ENCODE measurements around the gene DYNC1H1. TPM values are rescaled to one million over a fixed set of nuclear protein-coding genes. Genes with fewer than 3 reads are reported as not detected.

DYNC1H1 gene
- total and polyA plus RNA-seq, 5 donors, result 188 to 411 (median 288) TPM

DNA sequence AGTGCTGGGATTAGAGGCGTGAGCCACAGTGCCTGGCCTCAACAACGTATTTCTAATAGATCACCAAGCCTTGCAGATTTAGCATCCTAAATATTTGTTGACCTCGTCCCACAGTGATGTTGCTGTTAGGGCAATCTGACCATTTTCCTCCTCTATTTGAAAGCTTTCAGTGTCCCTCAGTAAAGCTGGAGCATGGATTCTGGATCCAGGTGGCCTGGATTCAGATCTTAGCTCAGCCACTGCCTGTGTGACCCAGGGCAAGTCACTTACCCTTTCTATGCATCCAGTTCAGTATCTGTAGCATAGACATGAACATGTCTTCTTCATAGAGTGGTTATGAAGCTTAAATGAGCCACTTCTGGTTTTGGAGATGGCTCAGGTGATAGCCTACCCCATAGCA lies 126.3 kb downstream of the DYNC1H1 start:
- intact Hi-C loops (cut with DNase I), result loop anchor here in 2 of 4 donors (10.0 kb wide), 1 partner anchor 46 kb away; no protein-coding TSS in a partner anchor
- Histone ChIP-seq H3K27me3 (ENCODE audit: control insufficient read depth, insufficient read depth) (no peaks in the 10 kb centered on the region), H3K4me3 (ENCODE audit: low read length) (no peak overlapping the region), H3K27ac (ENCODE audit: low read length) (no peak overlapping the region), H3K9me3 (ENCODE audit: control insufficient read depth, low read length) (no peaks in the 10 kb centered on the region), H3K4me1 (ENCODE audit: control insufficient read depth, insufficient read depth, low read length) (no peaks in the 10 kb centered on the region)
- DNase-seq (no peak), ATAC-seq (no peak)
- WGBS, result 73% methylated on average over 3 of the region's 3 CpGs

DNA sequence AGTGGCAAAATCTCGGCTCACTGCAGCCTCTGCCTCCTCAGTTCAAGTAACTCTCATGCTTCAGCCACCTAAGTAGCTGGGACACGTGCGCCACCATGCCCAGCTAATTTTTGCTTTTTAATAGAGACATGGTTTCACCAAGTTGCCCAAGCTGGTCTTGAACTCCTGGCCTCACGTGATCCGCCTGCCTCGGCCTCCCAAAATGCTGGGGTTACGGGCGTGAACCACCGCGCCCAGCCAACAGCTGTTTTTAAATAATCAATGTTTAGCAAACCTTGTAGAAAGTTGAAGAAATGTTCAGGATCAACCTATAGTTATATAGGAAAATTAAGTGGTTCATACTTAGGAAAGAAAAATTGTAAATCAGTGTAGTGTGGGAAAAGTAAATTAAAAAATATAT lies 128.4 kb downstream of the DYNC1H1 start:
- Histone ChIP-seq H3K4me3 (ENCODE audit: low read length) (no peak overlapping the region), H3K9me3 (ENCODE audit: control insufficient read depth, low read length) (no peaks in the 10 kb centered on the region), H3K27me3 (ENCODE audit: control insufficient read depth, insufficient read depth) (no peaks in the 10 kb centered on the region), H3K4me1 (ENCODE audit: control insufficient read depth, insufficient read depth, low read length) (peaks cover 3% of the 10 kb centered on the region), H3K27ac (ENCODE audit: low read length) (no peak overlapping the region)
- intact Hi-C loops (cut with DNase I), result loop anchor here in 2 of 4 donors (10.0 kb wide), 1 partner anchor 48 kb away; no protein-coding TSS in a partner anchor
- ATAC-seq (no peak), DNase-seq (no peak)
- 93% methylated on average over 10 of the region's 10 CpGs for WGBS

GRCh38 chr14:102094101-102094500 lies 129.7 kb downstream of the DYNC1H1 start:
- ATAC-seq, result no peak
- Histone ChIP-seq H3K27ac (ENCODE audit: low read length) (no peak overlapping the region), H3K27me3 (ENCODE audit: control insufficient read depth, insufficient read depth) (no peaks in the 10 kb centered on the region), H3K4me1 (ENCODE audit: control insufficient read depth, insufficient read depth, low read length) (peaks cover 3% of the 10 kb centered on the region), H3K9me3 (ENCODE audit: control insufficient read depth, low read length) (no peaks in the 10 kb centered on the region), H3K4me3 (ENCODE audit: low read length) (no peak overlapping the region)
- intact Hi-C loops (cut with DNase I), result loop anchor here in 2 of 4 donors (10.0 kb wide), 1 partner anchor 49 kb away; no protein-coding TSS in a partner anchor
- DNase-seq, result peak in 2 of 3 donors; percentile 35 to 65
- WGBS, result 30% methylated on average over 7 of the region's 7 CpGs

- ATAC-seq, result no peak
- peaks cover 3% of the 10 kb centered on the region for H3K4me1 ChIP-seq (ENCODE audit: control insufficient read depth, insufficient read depth, low read length)
These were observed 131.0 kb downstream of the DYNC1H1 start for GRCh38 chr14:102095231-102095870.

DNA sequence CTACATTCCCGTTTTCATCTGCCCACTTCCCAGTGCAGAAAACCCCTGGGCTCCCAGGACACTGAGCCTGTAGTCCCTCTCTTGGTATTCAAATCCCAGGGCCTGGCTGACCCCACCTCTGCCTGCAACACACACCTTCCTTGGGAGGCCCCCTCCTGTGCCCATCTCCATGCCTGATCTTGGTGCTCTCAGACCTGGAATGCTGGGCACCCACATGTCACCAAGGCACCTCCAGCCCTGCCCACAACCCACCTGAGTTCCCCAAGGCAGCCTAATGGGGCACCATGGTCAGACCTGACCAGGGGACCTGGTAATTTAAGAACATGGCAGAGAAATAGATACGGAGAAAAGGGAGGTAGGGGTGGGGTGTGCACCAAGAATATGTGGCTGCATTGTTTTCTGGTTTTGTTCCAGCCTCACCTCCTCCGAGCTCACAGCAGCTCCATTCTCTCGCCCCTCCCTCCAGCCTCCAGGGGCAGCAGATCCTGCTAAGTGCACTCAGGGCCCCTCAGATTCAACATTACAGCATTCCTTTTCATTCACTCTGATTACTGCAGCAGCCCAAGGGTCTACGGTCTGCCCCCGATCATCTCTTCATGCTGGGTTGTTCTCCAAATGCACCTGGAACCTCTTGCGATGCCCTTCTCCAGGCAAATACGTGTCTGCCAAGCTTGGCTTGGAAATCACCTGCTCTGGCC lies 131.6 kb downstream of the DYNC1H1 start:
- no peaks in the 10 kb centered on the region for H3K9me3 ChIP-seq (ENCODE audit: control insufficient read depth, low read length)

More at GRCh38 chr14:102095231-102095870, 131.0 kb downstream of the DYNC1H1 start:
- intact Hi-C loops (cut with DNase I), result loop anchor here in 2 of 4 donors (5.0 to 10.0 kb wide), 2 partner anchors 33 to 51 kb away; no protein-coding TSS in a partner anchor
- H3K27ac ChIP-seq (ENCODE audit: low read length), result no peak overlapping the region
- H3K9me3 ChIP-seq (ENCODE audit: control insufficient read depth, low read length), result no peaks in the 10 kb centered on the region
- 86% methylated on average over 6 of the region's 6 CpGs for WGBS
- no peaks in the 10 kb centered on the region for H3K27me3 ChIP-seq (ENCODE audit: control insufficient read depth, insufficient read depth)
- no peak for DNase-seq
- H3K4me3 ChIP-seq (ENCODE audit: low read length), result no peak overlapping the region

GRCh38 chr14:102096569-102097188 lies 132.3 kb downstream of the DYNC1H1 start:
- Histone ChIP-seq H3K9me3 (ENCODE audit: control insufficient read depth, low read length) (no peaks in the 10 kb centered on the region), H3K4me1 (ENCODE audit: control insufficient read depth, insufficient read depth, low read length) (peaks cover 3% of the 10 kb centered on the region), H3K27me3 (ENCODE audit: control insufficient read depth, insufficient read depth) (no peaks in the 10 kb centered on the region), H3K4me3 (ENCODE audit: low read length) (no peak overlapping the region), H3K27ac (ENCODE audit: low read length) (no peak overlapping the region)
- intact Hi-C loops (cut with DNase I), result loop anchor here in 2 of 4 donors (5.0 to 10.0 kb wide), 2 partner anchors 34 to 52 kb away; no protein-coding TSS in a partner anchor
- WGBS, result 30% methylated on average over 12 of the region's 12 CpGs
- ATAC-seq (peak; percentile 85 to 89), DNase-seq (peak; percentile 89 to 96 (median 92))

More for the DNA sequence above, 131.6 kb downstream of the DYNC1H1 start:
- no peak overlapping the region for H3K4me3 ChIP-seq (ENCODE audit: low read length)
- intact Hi-C loops (cut with DNase I), result loop anchor here in 2 of 4 donors (5.0 to 10.0 kb wide), 2 partner anchors 34 to 51 kb away; no protein-coding TSS in a partner anchor
- 50% methylated on average over 8 of the region's 8 CpGs for WGBS
- DNase-seq, result no peak
- H3K27me3 ChIP-seq (ENCODE audit: control insufficient read depth, insufficient read depth), result no peaks in the 10 kb centered on the region
- ATAC-seq, result peak; percentile 26 to 42
- H3K4me1 ChIP-seq (ENCODE audit: control insufficient read depth, insufficient read depth, low read length), result peaks cover 3% of the 10 kb centered on the region
- no peak overlapping the region for H3K27ac ChIP-seq (ENCODE audit: low read length)

DNA sequence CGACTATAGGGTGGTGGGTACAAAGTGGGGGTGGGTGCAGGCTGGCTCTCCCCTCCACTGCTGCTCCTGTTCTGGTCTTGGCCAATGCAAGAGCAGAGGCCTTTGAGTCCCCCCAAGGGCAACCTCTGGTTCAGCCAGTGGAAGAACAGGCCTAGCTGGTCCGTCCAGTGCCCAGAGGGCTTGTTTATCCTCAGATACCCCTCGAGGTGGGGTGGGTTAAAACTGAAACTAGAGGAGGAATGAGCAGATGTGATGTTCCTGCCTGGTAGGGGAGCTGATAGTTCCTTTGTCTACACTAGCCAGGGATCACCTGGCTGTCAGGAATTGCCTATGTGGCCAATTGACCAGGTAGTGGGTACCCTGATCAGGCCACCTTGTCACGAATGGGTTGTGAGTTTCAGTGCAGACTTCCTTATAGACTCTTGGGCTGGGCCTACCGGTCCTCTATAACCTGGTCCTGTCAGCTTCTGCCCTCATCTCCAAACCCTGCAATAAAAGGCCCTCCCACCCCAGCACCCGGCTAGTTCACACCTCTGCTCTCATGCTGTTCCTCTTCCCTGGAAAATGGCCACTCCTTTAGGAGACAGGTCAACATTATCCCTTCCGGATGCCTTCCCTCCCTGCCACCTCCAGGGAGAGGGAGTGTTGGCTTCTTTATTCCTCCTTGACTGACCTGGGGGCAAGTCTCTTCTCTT lies 133.2 kb downstream of the DYNC1H1 start:
- intact Hi-C loops (cut with DNase I), result loop anchor here in 2 of 4 donors (2.0 to 10.0 kb wide), 3 partner anchors 35 to 53 kb away; no protein-coding TSS in a partner anchor
- DNase-seq (no peak), ATAC-seq (no peak)
- Histone ChIP-seq H3K4me3 (ENCODE audit: low read length) (no peak overlapping the region), H3K27me3 (ENCODE audit: control insufficient read depth, insufficient read depth) (no peaks in the 10 kb centered on the region), H3K9me3 (ENCODE audit: control insufficient read depth, low read length) (no peaks in the 10 kb centered on the region), H3K4me1 (ENCODE audit: control insufficient read depth, insufficient read depth, low read length) (peaks cover 3% of the 10 kb centered on the region), H3K27ac (ENCODE audit: low read length) (no peak overlapping the region)
- 79% methylated on average over 7 of the region's 7 CpGs for WGBS

- Histone ChIP-seq H3K4me3 (ENCODE audit: low read length) (no peak overlapping the region), H3K4me1 (ENCODE audit: control insufficient read depth, insufficient read depth, low read length) (no peaks in the 10 kb centered on the region), H3K9me3 (ENCODE audit: control insufficient read depth, low read length) (no peaks in the 10 kb centered on the region), H3K27ac (ENCODE audit: low read length) (no peak overlapping the region), H3K27me3 (ENCODE audit: control insufficient read depth, insufficient read depth) (no peaks in the 10 kb centered on the region)
- intact Hi-C loops (cut with DNase I), result no loop called here
- DNase-seq (no peak), ATAC-seq (no peak)
- 89% methylated on average over 10 of the region's 10 CpGs for WGBS
These were observed 138.8 kb downstream of the DYNC1H1 start for GRCh38 chr14:102103062-102103695.

GRCh38 chr14:102105369-102105768 lies 141.0 kb downstream of the DYNC1H1 start:
- Histone ChIP-seq H3K4me3 (ENCODE audit: low read length) (no peak overlapping the region), H3K9me3 (ENCODE audit: control insufficient read depth, low read length) (no peaks in the 10 kb centered on the region), H3K4me1 (ENCODE audit: control insufficient read depth, insufficient read depth, low read length) (no peaks in the 10 kb centered on the region), H3K27me3 (ENCODE audit: control insufficient read depth, insufficient read depth) (no peaks in the 10 kb centered on the region), H3K27ac (ENCODE audit: low read length) (no peak overlapping the region)
- intact Hi-C loops (cut with DNase I), result no loop called here
- DNase-seq (no peak), ATAC-seq (no peak)
- WGBS, result 77% methylated on average over 4 of the region's 4 CpGs
